Effector CD8-positive, alpha-beta T cell (primary cell): ENCODE measurements around the gene ZNF550.

Source experiments
- DNase-seq: peaks from one replicate; lab custom pipeline; 2025; lab: John Stamatoyannopoulos, UW
- total RNA-seq, 4 experiments: gene quantifications; one replicate each; lab custom pipeline; 2026; lab: John Stamatoyannopoulos, UW

The ZNF550 gene
- 38.5 to 73.4 (median 58.3) reads per million in 4 experiments for total RNA-seq

GRCh38 chr19:57559404-57560025, at the start of gene ZNF550:
Gene ZNF550 (minus strand): TSS chr19:57559863. CDS start chr19:57559682, 181 bp downstream.
- peak; percentile 72 for DNase-seq

GRCh38 chr19:57606931-57607330, 47.3 kb upstream of the ZNF550 start:
- no peak for DNase-seq

DNA sequence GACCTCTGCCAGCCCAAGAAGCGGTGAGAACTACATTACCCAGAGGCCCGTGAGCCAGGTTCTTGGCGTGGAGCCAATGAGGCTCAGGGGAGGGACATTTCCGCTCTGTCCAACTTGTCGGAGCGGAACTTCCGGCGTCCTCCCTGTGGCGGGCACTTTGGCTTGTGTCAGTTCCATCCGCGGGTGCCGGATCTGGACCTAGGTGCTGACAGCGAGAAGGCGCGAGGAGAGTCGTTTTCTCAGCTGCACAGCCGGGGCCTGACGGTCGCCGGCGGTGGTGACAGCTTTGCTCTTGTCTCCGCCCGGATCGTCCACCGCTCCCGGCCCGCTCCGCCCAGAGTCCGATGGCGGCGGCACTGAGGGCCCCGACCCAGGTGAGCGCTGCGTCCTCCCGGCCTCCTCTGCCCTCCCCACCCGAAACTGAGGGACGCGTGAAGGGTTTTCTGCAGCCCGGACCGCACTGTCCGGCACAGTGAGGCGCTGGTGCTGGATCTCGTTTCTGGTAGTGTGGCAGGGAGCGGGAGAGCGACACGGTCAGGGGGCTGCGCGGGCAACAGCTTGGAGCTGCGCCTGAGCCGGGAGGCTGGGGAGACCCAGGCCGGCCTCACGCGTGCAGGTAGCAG, 40.2 kb upstream of the ZNF550 start, which contains the start of gene ZNF530:
TSS of gene ZNF530 (plus strand) at position 125 of the 623 bp plus-strand sequence. CDS start 4,461 bp downstream, outside the sequence.
- DNase-seq = peak; percentile 69

DNA sequence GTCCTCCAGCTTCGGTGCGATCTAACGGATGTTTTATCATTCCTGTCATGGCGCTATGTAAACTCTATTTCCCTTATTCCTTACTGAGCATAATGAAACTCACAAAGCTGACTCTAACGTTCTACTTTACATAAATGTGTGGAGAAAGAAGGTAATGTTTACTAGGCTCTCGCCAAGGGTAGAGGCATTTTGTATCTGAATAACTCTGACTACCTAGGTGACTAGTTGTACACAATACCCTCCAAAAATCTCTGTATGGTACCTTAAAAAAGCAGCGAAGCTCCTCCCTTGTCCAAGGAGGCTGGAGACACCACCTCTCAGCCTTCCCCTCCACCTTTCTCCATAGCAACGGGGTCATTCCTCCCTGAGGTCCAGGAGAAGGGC, 39.7 kb upstream of the ZNF550 start:
- DNase-seq = no peak

DNA sequence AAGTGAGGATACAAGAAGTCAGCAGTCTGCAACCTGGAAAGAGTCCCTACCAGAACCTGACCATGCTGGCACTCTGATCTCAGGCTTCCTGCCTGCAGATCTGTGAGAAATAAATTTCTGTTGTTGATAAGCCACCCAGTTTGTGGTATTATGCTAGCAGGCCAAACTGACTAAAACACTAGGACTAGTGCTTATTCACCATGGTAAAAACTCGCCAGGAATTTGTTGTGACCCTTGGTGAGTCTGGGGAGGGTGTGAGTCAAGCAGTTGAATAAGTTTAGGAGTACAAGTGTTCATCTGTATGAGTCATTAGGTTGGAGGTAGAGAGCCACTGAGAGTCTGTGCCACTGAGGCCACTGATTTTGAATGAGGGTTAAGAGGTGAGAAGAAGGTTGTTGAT, 27.9 kb upstream of the ZNF550 start:
- no peak for DNase-seq

GRCh38 chr19:57583521-57584416, 24.1 kb upstream of the ZNF550 start, which contains the start of gene ZIK1:
Gene ZIK1 (plus strand): TSS chr19:57584145. CDS start chr19:57584357, 212 bp downstream.
- peak; percentile 78 for DNase-seq

GRCh38 chr19:57583104-57583520, 23.4 kb upstream of the ZNF550 start:
- no peak for DNase-seq

- DNase-seq = peak; percentile 91
Measured at GRCh38 chr19:57578487-57579205, 19.0 kb upstream of the ZNF550 start, which contains the start of gene ZNF416. Gene ZNF416 (minus strand): TSS chr19:57578911. CDS start chr19:57578704, 207 bp downstream.

GRCh38 chr19:57576661-57577060, 17.0 kb upstream of the ZNF550 start:
- DNase-seq = no peak

DNA sequence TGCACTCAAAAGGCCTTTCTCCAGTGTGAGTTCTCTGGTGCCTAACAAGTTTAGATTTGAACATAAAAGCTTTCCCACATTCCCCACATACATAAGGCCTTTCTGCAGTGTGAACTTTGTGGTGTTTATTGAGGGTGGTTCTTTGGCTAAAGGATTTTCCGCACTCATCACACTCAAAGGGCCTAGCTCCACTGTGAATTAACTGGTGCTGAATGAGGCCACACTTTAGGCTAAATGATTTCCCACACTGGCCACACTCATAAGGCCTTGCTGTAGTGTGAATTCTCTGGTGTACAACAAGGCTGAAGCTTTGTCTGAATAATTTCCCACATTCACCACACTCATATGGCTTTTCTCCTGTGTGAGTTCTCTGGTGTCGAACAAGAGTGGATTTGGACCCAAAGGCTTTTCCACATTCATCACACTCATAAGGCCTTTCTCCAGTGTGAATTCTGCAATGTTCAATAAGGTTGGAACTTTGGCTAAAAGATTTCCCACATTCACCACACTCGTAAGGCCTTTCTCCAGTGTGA, 12.8 kb upstream of the ZNF550 start:
- no peak for DNase-seq

GRCh38 chr19:57570707-57571106, 11.0 kb upstream of the ZNF550 start:
- DNase-seq = no peak

DNA sequence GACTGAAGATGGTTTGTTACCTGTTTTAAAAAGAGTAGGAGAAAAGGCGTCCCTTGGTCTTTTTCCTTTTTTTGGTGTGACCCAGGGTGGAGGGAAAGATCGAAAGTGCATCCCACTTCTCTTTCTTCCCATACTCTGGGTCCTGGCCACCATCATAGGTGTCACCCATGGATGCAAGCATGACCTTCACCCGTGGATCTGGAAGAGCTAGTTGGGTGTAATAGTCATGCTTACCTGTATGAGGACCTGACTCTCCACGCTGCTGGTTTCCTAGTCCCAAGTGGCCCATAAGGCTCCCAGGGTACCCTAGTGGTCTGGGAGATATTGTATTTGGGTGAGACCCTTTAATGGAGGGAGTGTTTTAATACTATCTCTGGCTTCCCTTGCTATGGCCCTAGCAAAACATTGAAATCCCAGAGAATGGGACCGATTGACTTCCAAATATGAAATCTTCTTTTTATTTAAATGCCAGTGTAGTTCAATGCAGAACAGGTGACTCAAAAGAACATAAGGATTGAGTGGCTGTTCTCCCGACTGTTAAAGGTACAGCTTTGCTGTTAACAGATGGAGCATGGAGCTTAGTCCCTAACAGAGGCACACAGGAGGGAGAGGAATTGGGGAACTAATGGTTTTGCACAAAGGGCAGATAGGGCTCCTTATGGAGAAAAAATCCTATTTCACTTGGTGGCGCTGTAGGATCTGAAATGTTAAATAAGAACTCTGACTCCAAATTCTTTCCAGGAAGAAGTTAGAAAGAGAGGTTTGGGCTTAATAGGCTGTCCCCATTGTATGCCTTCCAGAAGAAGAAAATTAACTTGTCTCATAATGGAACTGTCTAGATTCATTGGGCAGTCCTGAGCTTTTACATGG, 7.0 kb upstream of the ZNF550 start:
- no peak for DNase-seq

DNA sequence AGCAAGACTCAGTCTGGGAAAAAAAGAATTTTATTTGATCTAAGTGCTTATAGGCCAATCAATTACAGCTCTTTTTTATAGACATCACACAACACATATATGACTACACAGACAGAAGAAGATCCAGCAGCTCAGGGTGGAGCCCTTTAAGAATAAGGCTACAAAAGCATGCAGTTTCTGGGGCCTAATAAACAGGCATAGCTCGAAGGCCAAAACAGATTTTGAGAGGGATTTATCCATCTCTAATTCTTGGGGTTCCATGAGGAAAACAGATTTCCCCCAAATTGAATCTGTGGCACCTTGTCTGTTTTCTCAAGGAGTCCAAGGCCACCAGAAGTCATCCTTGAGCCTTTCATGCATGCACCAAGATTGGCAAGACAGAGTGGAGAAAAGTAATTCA, 3.9 kb upstream of the ZNF550 start:
- no peak for DNase-seq

DNA sequence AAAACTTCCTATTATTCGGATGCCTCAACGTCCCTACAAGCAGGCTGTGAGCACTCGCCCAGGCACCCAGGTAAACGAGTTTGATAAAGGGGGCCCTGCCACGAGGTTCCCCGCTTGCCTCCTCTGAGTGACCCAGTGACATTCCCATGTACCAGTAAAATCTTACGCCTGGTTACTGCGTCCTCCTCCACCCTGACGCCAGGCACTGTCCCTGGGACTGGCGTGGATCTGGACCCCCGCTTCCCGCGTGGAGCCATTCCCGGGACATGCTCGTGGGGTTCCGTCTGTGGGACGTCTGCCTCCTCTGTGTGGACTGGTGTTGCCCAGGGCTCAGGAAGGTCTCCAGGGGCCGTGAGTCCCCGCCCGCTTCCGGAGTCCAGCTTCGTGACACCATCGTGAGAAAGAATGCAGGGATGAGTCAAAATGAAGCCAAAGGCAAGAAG, 407 bp upstream of the ZNF550 start:
- DNase-seq = no peak

GRCh38 chr19:57559008-57559403, 657 bp downstream of the ZNF550 start:
- no peak for DNase-seq

DNA sequence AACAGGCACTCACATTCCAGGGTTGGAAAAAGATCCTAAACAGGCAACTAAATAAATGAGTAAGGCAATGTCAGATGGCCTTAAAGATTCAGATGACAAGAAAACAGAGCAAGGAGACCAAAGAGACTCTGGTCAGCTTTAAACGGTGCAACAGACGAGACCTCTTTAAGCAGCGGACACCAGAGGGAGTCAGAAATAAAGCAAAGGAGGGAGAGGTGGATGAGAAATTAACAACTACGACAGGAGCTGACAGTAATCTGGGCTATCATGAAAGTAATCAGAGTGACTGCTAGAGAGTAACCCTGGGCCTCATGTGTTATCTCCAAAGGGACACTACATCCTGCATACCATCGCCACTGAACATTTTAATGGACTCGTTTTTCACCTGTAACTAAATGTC, 1.1 kb downstream of the ZNF550 start:
- no peak for DNase-seq

DNA sequence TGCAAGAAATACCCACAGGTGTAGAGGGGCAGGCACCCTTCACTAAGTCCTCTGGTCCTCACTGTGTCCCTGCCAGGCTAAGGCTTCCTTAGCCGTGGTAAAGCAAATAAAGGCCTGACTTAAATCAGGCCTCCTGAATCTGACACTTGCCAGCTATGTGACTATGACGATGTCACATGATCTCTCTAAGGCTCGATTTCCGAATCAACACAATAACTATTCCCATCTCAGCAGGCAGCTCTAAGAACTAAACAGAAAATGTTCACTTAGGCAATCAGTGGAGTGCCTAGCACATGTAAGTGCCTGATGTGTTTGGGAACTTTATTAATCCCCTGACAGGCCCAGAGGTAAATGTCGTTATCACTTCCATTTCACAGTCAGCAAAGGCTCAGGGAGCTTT, 2.0 kb downstream of the ZNF550 start:
- DNase-seq = no peak

DNA sequence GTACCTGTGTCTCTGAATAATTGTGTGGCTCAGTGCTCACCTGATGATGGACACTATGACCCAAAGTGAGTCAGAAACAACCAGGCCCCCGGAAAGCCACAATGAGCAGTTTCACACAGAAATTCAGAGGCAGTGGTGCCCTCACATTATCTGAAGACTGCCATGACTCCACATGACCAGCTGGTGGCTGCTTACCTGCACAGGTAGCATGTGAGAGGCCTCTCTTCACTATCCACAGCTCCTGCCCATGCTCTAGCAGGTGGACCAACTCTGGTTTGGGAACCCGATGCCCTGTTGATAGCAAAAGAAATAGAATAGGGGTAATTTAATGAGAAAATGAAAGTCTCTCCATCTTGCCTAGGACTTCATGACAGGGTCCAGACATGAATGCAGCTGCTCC, 7.2 kb downstream of the ZNF550 start:
- DNase-seq = no peak

DNA sequence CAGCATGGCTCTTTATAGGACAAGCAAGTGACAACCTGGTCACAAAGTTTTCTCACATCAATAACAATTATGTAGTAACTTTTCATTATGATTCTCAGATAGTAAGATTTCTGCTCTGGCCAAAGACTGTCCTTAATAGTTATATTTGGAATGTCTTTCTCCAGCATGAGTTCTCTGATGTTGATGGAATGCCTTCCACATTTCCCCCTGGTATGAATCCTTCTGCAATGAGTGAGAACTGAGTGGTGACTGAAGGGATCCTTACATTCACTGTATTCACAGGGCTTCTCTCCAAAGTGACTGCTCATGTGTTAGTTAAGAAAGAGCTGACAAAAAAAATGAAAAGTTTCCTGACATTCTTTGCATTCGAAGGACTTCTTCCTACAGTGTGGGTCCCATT, 13.2 kb downstream of the ZNF550 start:
- DNase-seq = no peak

GRCh38 chr19:57537953-57538547, 21.6 kb downstream of the ZNF550 start:
- no peak for DNase-seq
